Muscle of leg (tissue), 11 donors: Measurements from ENCODE around the gene MESP1. TPM values are rescaled to one million over a fixed set of nuclear protein-coding genes. Genes with fewer than 3 reads are reported as not detected.
A peak's percentile ranks its signal among the peaks of the same experiment; 100 is the strongest.

Source experiments
- DNase-seq: peaks from one replicate; pipeline ENCODE4 v3.0.0; 2013
- H3K27ac ChIP-seq: one replicate; pipeline ENCODE4 v1.5.1; 2013; ENCODE audit warnings: mild to moderate bottlenecking, low read length, control low read depth
- H3K27me3 ChIP-seq: one replicate; pipeline ENCODE4 v1.6.1; 2013; ENCODE audit warnings: low read length; ENCODE audit not compliant: control insufficient read depth, insufficient read depth
- H3K36me3 ChIP-seq: one replicate; pipeline ENCODE4 v1.6.1; 2013; ENCODE audit warnings: low read length; ENCODE audit not compliant: control insufficient read depth, insufficient read depth
- H3K4me1 ChIP-seq: one replicate; pipeline ENCODE4 v1.6.1; 2013; ENCODE audit warnings: low read length; ENCODE audit not compliant: control insufficient read depth, insufficient read depth
- H3K4me3 ChIP-seq: one replicate; pipeline ENCODE4 v1.5.1; 2013; ENCODE audit warnings: low read length, control low read depth
- H3K9me3 ChIP-seq: replicated peaks from 2 replicates; pipeline ENCODE4 v1.6.1; 2013; ENCODE audit warnings: low read depth, low read length; ENCODE audit not compliant: control insufficient read depth
- WGBS: methylation state at CpG from one replicate; pipeline ENCODE4 v1.1.5; 2013; ENCODE audit warnings: missing lambda C conversion rate; ENCODE audit not compliant: insufficient coverage; 5-methylcytosine and 5-hydroxymethylcytosine counted together
- polyA plus RNA-seq, 8 donors: library from polyadenylated mRNA; unstranded; fragments of 120-200 nt; gene quantifications; one replicate each; pipeline versions ENCODE4 v1.2.1 to v1.2.3, GENCODE V29; 2013; ENCODE audit warnings: inconsistent platforms in 1 of 8, low replicate concordance in 1 of 8; ENCODE audit not compliant: insufficient read length in 8 of 8, insufficient read depth in 1 of 8
- total RNA-seq: library from RNA; stranded (reverse); fragments of 120-200 nt; gene quantifications from one replicate; pipeline ENCODE4 v1.2.4, GENCODE V29; 2013

Gene MESP1
- total and polyA plus RNA-seq, 9 donors = 0.13 to 0.86 (median 0.68) TPM

- peaks cover 4% of the 10 kb centered on the region for H3K27me3 ChIP-seq
- H3K9me3 ChIP-seq = no peaks in the 10 kb centered on the region
- no peak overlapping the region for H3K27ac ChIP-seq
- DNase-seq = no peak
- H3K36me3 ChIP-seq = no peaks in the 10 kb centered on the region
- WGBS = 90% methylated on average over 4 of the region's 6 CpGs
- no peak overlapping the region for H3K4me3 ChIP-seq
- peaks cover 7% of the 10 kb centered on the region for H3K4me1 ChIP-seq
These were observed 30.0 kb upstream of the MESP1 start for GRCh38 chr15:89781055-89781454.

DNA sequence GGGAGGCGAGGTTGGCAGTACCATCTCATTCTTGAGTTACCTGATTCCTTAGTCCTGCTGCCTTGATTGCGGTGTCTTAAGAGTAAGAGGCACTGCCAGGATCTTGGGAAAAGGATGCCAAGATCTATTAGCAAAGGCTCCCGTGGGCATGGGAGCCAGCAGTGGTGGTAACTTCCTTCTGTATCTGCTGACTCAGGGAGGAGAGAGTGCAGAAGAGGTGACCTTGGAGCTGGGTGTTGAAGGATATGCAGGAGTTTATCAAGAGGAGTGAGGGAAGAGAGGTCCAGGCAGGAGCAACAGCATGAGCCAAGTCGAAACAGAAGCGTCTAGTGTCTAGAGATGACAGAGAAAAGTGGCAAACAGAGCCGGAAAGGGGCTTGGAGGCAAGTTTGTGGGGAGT is 29.6 kb upstream of the MESP1 start:
- no peak overlapping the region for H3K4me3 ChIP-seq
- WGBS = 82% methylated on average over 6 of the region's 6 CpGs
- no peak for DNase-seq
- peaks cover 11% of the 10 kb centered on the region for H3K4me1 ChIP-seq
- no peaks in the 10 kb centered on the region for H3K36me3 ChIP-seq
- peaks cover 6% of the 10 kb centered on the region for H3K27me3 ChIP-seq
- H3K9me3 ChIP-seq = no peaks in the 10 kb centered on the region
- H3K27ac ChIP-seq = no peak overlapping the region

- H3K4me1 ChIP-seq = peaks cover 13% of the 10 kb centered on the region
- WGBS = 93% methylated on average over 3 of the region's 4 CpGs
- no peak for DNase-seq
These were observed 27.8 kb upstream of the MESP1 start for GRCh38 chr15:89778861-89779260.

GRCh38 chr15:89777782-89778380 is 26.8 kb upstream of the MESP1 start:
- no peak overlapping the region for H3K27ac ChIP-seq
- WGBS = 78% methylated on average over 10 of the region's 10 CpGs
- DNase-seq = no peak
- peaks cover 13% of the 10 kb centered on the region for H3K4me1 ChIP-seq
- H3K36me3 ChIP-seq = no peaks in the 10 kb centered on the region
- no peaks in the 10 kb centered on the region for H3K9me3 ChIP-seq
- H3K27me3 ChIP-seq = peaks cover 7% of the 10 kb centered on the region
- H3K4me3 ChIP-seq = no peak overlapping the region

More at GRCh38 chr15:89778861-89779260, 27.8 kb upstream of the MESP1 start:
- Histone ChIP-seq H3K27me3 (peaks cover 7% of the 10 kb centered on the region), H3K27ac (no peak overlapping the region), H3K36me3 (no peaks in the 10 kb centered on the region), H3K4me3 (no peak overlapping the region), H3K9me3 (no peaks in the 10 kb centered on the region)

DNA sequence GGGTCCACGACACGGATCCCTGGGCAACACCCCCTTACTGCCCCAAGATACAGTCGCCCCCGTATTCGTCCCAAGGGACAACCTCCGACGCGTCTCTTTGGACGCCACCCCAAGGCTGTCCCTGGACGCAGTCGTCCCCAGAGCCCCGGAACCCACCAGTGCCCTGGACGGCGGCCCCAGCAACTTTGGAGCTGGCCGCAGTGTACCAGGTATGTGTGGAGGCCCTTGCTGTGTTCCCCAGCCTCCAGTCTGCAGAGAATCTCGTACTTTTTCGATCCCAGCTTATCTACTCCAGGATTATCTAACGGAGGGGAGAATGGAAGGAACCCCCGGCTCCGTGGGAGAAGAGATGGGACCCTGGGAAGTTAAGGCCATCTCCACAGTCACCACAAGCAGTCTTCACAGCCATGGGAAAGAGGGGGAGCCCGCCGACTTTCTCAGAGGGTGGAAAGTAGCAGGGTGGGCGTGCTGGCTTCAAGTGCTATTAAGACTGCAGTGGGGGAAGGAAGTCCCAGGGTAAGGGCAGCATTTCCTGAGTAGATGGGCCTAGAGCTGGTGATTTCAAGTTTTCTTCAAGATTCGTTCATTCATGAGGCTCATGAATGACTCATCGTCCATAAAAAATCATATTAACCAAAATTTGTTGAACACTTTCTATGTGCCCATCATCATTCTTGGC is 26.2 kb upstream of the MESP1 start:
- H3K9me3 ChIP-seq = no peaks in the 10 kb centered on the region
- H3K27ac ChIP-seq = no peak overlapping the region
- H3K4me3 ChIP-seq = peak overlapping the region; percentile 60
- peaks cover 7% of the 10 kb centered on the region for H3K27me3 ChIP-seq
- WGBS = 39% methylated on average over 12 of the region's 25 CpGs
- DNase-seq = no peak
- H3K4me1 ChIP-seq = peaks cover 13% of the 10 kb centered on the region
- no peaks in the 10 kb centered on the region for H3K36me3 ChIP-seq

GRCh38 chr15:89776274-89777072 is 25.4 kb upstream of the MESP1 start, which contains the start of gene MESP2:
TSS of gene MESP2 (plus strand) at chr15:89776332. CDS start at chr15:89776358, 26 bp downstream.
- 2% methylated on average over 82 of the region's 82 CpGs for whole genome bisulfite sequencing

DNA sequence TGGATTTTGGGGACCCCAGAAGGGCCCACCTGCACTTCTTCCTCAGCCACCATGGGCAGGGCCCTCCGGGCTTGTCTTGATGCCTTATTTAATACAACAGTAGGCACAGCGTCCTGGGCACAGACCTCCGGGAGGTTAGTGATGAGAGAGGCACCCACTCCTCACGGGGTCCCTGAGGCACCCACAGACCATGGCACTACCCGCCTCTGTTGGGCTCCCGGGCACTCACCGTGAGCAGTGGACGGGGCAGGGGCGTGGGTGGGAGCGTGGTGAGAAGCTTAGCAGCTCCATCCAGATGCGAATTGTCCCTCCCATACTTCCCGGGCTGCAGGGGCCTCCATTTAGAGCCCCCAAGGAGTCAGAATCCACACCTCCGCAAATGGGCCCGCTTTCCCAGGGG is 24.8 kb upstream of the MESP1 start:
- H3K4me3 ChIP-seq = peak overlapping the region; percentile 60
- H3K36me3 ChIP-seq = no peaks in the 10 kb centered on the region
- 38% methylated on average over 11 of the region's 14 CpGs for WGBS
- H3K4me1 ChIP-seq = peaks cover 13% of the 10 kb centered on the region
- no peaks in the 10 kb centered on the region for H3K9me3 ChIP-seq
- peak overlapping the region; percentile 20 for H3K27ac ChIP-seq
- peaks cover 7% of the 10 kb centered on the region for H3K27me3 ChIP-seq
- DNase-seq = no peak

More at GRCh38 chr15:89776274-89777072, 25.4 kb upstream of the MESP1 start, which contains the start of gene MESP2:
- Histone ChIP-seq H3K9me3 (no peaks in the 10 kb centered on the region), H3K4me3 (peak within 1 kb of the TSS; percentile 60), H3K36me3 (no peaks in the 10 kb centered on the region), H3K27me3 (peaks cover 7% of the 10 kb centered on the region), H3K27ac (peak within 1 kb of the TSS; percentile 20), H3K4me1 (peaks cover 13% of the 10 kb centered on the region)
- DNase-seq = peak; percentile 95

DNA sequence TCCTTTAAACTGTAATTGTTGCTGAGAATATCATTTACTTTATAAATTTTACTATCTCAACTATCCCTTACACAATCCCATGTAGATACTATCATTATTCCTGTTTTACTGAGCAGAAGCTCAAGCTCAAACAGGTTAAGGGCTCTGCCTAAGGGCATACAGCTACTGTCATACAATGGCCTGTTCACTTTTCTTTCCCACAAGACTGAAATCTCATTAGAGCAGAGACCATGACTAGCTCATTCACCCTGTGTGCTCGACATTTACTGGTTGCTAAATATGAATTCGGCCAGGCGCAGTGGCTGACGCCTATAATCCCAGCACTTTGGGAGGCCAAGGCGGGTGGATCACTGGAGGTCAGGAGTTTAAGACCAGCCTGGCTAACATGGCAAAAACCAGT is 23.4 kb upstream of the MESP1 start:
- Histone ChIP-seq H3K36me3 (no peaks in the 10 kb centered on the region), H3K27ac (no peak overlapping the region), H3K4me3 (no peak overlapping the region), H3K4me1 (peaks cover 13% of the 10 kb centered on the region), H3K27me3 (peaks cover 3% of the 10 kb centered on the region), H3K9me3 (no peaks in the 10 kb centered on the region)
- 90% methylated on average over 5 of the region's 5 CpGs for WGBS
- no peak for DNase-seq

- no peak overlapping the region for H3K4me3 ChIP-seq
- H3K9me3 ChIP-seq = no peaks in the 10 kb centered on the region
- peaks cover 3% of the 10 kb centered on the region for H3K27me3 ChIP-seq
- H3K27ac ChIP-seq = no peak overlapping the region
- 100% methylated on average over 1 of the region's 3 CpGs for WGBS
- DNase-seq = no peak
- no peaks in the 10 kb centered on the region for H3K36me3 ChIP-seq
- peaks cover 13% of the 10 kb centered on the region for H3K4me1 ChIP-seq
These were observed 22.0 kb upstream of the MESP1 start for GRCh38 chr15:89772932-89773583.

DNA sequence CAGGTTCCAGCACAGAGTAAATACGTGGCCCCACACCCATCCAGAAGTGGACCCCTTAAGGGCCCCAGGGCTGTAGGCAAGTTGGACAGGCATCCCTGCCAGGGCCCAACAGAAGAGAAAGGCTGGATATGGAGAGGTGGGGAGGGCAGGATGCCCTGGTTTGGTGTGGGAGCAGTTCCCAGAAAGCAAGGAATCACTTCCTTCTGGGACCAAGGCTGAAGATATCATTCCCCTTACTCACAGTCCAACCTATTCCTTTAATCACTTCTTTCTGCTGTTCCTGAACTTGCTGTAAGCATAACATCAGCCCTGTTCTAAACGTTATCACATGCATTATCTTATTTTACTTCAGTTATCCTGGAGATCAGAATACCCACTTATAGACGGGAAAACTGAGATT is 19.0 kb upstream of the MESP1 start:
- Histone ChIP-seq H3K27ac (no peak overlapping the region), H3K36me3 (no peaks in the 10 kb centered on the region), H3K27me3 (no peaks in the 10 kb centered on the region), H3K9me3 (no peaks in the 10 kb centered on the region), H3K4me3 (no peak overlapping the region), H3K4me1 (peaks cover 2% of the 10 kb centered on the region)
- 79% methylated on average over 2 of the region's 3 CpGs for WGBS
- no peak for DNase-seq
